HG02970 (cell line): ENCODE measurements around the gene APOBEC3C.
"Not testable (repeated sequence)": the region's sequence is repeated elsewhere in the genome, so short reads cannot be mapped to it uniquely, and the experiment has no call there.

Source experiments
- ATAC-seq: cut with Tn5 transposase; IDR thresholded peaks from one replicate; pipeline ENCODE4 v1.9.1; 2021; ENCODE audit warnings: mild to moderate bottlenecking, moderate library complexity, moderate number of reproducible peaks; ENCODE audit not compliant: unreplicated experiment, low FRiP score

The APOBEC3C gene

GRCh38 chr22:39020021-39020651 is 6.1 kb downstream of the APOBEC3C start:
- not testable (repeated sequence) for ATAC-seq

- no peak for ATAC-seq
These were observed 7.6 kb downstream of the APOBEC3C start for GRCh38 chr22:39021552-39022250.

DNA sequence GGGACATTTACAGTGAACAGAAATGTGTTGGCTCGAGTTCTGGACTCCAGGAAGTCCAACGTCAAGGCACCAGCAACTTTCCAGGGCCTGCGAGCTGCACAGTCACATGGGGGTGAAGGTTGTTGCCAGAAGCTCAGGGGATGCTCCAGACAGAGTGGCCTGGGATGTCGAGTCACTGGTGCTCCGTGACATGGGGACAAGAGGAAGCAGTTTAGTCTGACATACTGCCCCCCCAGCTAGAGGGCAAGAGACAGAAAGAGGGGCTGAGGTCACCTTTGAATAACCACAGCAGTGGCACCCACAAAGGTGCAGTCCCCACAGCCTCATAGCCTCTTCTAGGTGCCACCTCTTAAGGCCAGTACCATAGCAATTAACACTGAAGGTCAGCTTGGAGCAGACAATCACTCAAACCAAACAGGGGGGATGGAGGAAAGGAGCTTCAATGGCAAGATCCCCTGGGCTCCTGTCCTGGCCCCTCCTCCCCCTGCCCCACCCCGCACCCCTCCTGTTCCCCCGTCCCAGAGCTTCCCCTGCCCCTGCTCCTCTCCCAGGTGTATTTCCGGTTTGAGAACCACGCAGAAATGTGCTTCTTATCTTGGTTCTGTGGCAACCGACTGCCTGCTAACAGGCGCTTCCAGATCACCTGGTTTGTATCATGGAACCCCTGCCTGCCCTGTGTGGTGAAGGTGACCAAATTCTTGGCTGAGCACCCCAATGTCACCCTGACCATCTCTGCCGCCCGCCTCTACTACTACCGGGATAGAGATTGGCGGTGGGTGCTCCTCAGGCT is 10.7 kb downstream of the APOBEC3C start:
- ATAC-seq, result no peak

DNA sequence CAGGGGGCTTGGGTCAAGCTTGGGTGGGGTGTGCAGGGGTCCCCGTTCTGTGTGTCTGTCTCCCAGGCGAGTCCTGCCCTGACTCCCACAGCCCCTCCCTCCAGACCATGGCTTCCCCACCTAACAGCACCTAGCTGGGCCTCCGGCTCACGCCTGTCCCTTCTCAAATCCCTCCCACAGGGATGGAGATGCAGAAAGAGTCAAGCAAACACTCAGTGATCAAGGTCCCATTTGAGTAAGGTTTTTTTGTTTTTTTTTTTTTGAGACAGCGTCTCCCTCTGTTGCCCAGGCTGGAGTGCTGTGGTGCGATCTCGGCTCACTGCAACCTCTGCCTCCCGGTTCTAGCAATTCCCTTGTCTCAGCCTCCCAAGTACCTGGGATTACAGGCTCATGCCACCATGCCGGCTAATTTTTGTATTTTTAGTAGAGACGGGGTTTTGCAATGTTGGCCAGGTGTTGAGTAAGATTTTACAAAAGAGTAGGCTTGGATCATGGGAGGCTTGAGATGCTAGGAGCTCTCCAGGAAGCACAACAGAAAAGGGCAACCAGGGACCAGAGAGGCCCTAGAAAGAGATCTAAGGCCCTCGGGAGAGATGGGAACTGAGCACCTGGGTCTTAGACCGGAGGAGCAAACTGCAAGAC is 12.6 kb downstream of the APOBEC3C start:
- ATAC-seq, result no peak

DNA sequence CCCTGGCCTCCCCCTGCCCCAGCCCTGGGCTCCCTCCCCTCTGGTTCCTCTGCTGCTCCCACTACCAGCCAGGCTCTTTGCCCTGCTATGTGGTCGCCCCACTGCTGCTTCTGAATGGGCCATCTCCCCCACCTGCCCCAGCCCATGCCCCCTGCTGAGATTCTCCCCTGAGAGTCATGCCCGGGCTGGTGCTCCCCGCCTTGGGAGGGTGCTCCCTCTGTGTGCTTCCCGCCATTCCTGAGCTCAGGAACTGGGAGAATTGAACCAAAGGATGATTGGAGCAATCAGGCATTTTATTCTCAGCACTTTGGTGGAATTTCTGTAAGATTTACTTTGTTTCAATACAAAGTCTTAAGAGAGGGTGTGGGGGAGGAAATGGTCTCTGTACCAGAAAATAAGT is 13.7 kb downstream of the APOBEC3C start:
- ATAC-seq, result no peak

GRCh38 chr22:39028281-39028680 is 14.2 kb downstream of the APOBEC3C start:
- no peak for ATAC-seq

GRCh38 chr22:39029227-39029626 is 15.2 kb downstream of the APOBEC3C start:
- no peak for ATAC-seq

GRCh38 chr22:39030705-39031104 is 16.6 kb downstream of the APOBEC3C start:
- no peak for ATAC-seq

- ATAC-seq, result not testable (repeated sequence)
These were observed 17.6 kb downstream of the APOBEC3C start for GRCh38 chr22:39031434-39032295.

DNA sequence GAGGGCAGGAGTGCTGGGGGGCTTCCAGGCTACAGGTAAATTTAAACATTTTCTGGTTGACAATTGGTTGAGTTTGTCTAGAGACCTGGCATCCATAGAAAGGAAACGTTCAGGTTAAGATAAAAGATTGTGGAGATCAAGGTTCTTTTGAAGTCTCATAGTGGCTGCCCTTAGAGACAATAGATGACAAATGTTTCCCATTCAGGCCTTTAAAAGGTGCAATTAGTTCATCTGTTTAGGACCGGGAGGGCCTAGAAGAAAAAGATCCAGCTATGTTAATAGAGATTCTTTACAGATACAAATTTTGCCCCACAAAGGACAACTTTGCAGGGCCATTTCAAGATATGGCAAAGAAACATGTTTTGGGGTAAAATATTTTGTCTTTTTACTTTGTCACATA is 23.0 kb downstream of the APOBEC3C start:
- ATAC-seq, result not testable (repeated sequence)

- no peak for ATAC-seq
These were observed 25.5 kb downstream of the APOBEC3C start for GRCh38 chr22:39039306-39040126.

DNA sequence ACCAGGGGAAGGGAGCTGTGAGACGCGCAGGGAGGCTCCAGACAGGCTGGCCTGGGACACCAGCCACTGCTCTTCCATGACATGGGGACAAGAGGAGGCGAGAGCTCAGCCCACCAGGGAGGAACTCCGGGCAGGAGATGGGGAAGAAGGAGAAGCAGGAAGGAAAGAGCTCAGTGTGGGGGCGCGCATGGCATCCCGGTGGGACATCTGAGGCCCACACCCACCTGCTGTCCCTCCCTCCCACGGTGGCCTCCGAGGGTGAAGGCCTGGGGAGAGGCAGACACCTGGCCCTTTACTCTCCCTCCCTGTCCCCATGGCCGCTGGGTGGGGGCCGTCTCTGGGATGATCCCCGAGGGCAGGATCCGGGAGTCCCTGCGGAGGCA is 26.1 kb downstream of the APOBEC3C start:
- not testable (repeated sequence) for ATAC-seq

GRCh38 chr22:39040538-39041296 is 26.7 kb downstream of the APOBEC3C start, which contains the start of gene APOBEC3F:
TSS of gene APOBEC3F (plus strand) at chr22:39040864. CDS start at chr22:39040961, 97 bp downstream.
- peak; percentile 83 for ATAC-seq

- no peak for ATAC-seq
These were observed 27.9 kb downstream of the APOBEC3C start for GRCh38 chr22:39041908-39042307.

DNA sequence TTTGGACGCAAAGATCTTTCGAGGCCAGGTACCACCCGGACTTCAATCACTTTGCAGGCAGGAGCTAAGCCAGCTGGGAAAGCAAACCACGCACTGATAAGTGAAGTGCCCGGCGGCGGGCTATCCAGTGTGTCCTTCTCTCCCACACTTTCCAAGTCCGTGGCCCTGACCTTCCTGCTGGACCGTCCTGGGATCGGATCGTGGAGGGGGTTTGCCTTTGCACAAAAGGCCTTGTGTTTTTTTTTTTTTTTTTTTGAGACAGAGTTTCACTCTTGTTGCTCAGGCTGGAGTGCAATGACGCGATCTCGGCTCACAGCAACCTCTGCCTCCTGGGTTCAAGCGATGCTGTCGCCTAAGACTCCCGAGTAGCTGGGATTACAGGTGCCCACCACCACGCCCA is 29.0 kb downstream of the APOBEC3C start:
- not testable (repeated sequence) for ATAC-seq

DNA sequence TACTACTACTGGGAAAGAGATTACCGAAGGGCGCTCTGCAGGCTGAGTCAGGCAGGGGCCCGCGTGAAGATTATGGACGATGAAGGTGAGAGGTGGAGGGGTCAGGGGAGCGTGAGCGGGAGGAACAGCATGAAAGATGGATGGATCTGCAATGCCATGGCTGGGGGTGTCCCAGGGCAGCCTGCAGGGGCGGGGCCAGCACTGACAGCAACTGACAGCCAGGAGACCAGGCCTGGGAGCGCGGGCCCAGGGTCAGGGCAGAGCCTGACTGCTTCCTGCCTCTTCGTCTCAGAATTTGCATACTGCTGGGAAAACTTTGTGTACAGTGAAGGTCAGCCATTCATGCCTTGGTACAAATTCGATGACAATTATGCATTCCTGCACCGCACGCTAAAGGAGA is 31.1 kb downstream of the APOBEC3C start:
- ATAC-seq, result not testable (repeated sequence)

DNA sequence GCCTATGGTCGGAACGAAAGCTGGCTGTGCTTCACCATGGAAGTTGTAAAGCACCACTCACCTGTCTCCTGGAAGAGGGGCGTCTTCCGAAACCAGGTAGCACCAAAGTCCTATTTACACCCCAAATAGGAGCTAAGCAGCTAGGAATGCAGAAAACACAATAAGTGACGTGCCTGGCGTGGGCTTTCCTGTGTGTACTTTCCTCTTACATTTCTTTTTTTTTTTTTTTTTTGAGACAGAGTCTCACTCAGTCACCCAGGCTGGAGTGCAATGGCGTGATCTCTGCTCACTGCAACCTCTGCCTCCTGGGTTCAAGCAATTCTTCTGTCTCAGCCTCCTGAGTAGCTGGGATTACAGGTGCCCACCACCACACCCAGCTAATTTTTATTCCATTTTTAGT is 35.4 kb downstream of the APOBEC3C start:
- not testable (repeated sequence) for ATAC-seq

- not testable (repeated sequence) for ATAC-seq
These were observed 37.9 kb downstream of the APOBEC3C start for GRCh38 chr22:39051844-39052495.
